HG03457 (cell line): ENCODE results near the gene TIMD4.
"Not testable (repeated sequence)": the region's sequence is repeated elsewhere in the genome, so short reads cannot be mapped to it uniquely, and the experiment has no call there.

ENCODE experiments used
- ATAC-seq: cut with Tn5 transposase; IDR thresholded peaks from one replicate; pipeline ENCODE4 v1.9.1; 2021; ENCODE audit warnings: moderate number of reproducible peaks; ENCODE audit not compliant: unreplicated experiment

Gene TIMD4

GRCh38 chr5:156963125-156963524 lies at the start of gene TIMD4:
Gene TIMD4 (minus strand): TSS chr5:156963226. CDS start chr5:156963198, 28 bp downstream.
- ATAC-seq = no peak

GRCh38 chr5:157006262-157006661 lies 43.2 kb upstream of the TIMD4 start:
- no peak for ATAC-seq

GRCh38 chr5:157004893-157005551 lies 42.0 kb upstream of the TIMD4 start:
- peak; percentile 79 for ATAC-seq

- ATAC-seq = no peak
Observed at GRCh38 chr5:156991714-156992113, 28.7 kb upstream of the TIMD4 start.

GRCh38 chr5:156984064-156984463 lies 21.0 kb upstream of the TIMD4 start:
- ATAC-seq = no peak

GRCh38 chr5:156981481-156981880 lies 18.5 kb upstream of the TIMD4 start:
- ATAC-seq = no peak

GRCh38 chr5:156974328-156974727 lies 11.3 kb upstream of the TIMD4 start:
- ATAC-seq = no peak

- no peak for ATAC-seq
Observed at GRCh38 chr5:156971848-156972525, 9.0 kb upstream of the TIMD4 start.

GRCh38 chr5:156971415-156971814 lies 8.4 kb upstream of the TIMD4 start:
- no peak for ATAC-seq

- ATAC-seq = not testable (repeated sequence)
Observed at GRCh38 chr5:156967386-156967785, 4.4 kb upstream of the TIMD4 start.

GRCh38 chr5:156956321-156956720 lies 6.7 kb downstream of the TIMD4 start:
- ATAC-seq = no peak

GRCh38 chr5:156951359-156951758 lies 11.7 kb downstream of the TIMD4 start:
- no peak for ATAC-seq

- no peak for ATAC-seq
Observed at GRCh38 chr5:156950716-156951115, 12.3 kb downstream of the TIMD4 start.

- ATAC-seq = no peak
Observed at GRCh38 chr5:156949424-156949823, 13.6 kb downstream of the TIMD4 start.

- ATAC-seq = no peak
Observed at GRCh38 chr5:156947925-156948324, 15.1 kb downstream of the TIMD4 start.

GRCh38 chr5:156942064-156942463 lies 21.0 kb downstream of the TIMD4 start:
- ATAC-seq = peak; percentile 92

GRCh38 chr5:156940462-156940861 lies 22.6 kb downstream of the TIMD4 start:
- ATAC-seq = not testable (repeated sequence)

- no peak for ATAC-seq
Observed at GRCh38 chr5:156936972-156937371, 26.1 kb downstream of the TIMD4 start.

GRCh38 chr5:156934450-156935211 lies 28.4 kb downstream of the TIMD4 start:
- ATAC-seq = no peak

GRCh38 chr5:156929366-156929948 lies 33.6 kb downstream of the TIMD4 start:
- ATAC-seq = no peak

GRCh38 chr5:156927545-156927944 lies 35.5 kb downstream of the TIMD4 start:
- ATAC-seq = no peak
